A549 (cell line): ENCODE data around the gene ABHD1. TPM values are rescaled to one million over a fixed set of nuclear protein-coding genes. Genes with fewer than 3 reads are reported as not detected.

Source experiments
- ATAC-seq, 2 experiments: fragments of 200-7000 bp in 1 of 2; fragments of >200 bp in 1 of 2; cut with Nextera tagmentation in 1 of 2; cut with Tn5 transposase in 1 of 2; 3 replicates each; pipeline versions ENCODE4 v1.8.0 to v1.9.1; 2018 to 2020; ENCODE audit warnings: mild to moderate bottlenecking in 1 of 2, moderate library complexity in 1 of 2
- CTCF ChIA-PET: fragments of 300-600 bp; sonication (Branson Sonifier 250); formaldehyde crosslinking; extraction: SDS; loops from one replicate; lab custom pipeline; 2021; ENCODE audit warnings: antibody characterized with exemption, inconsistent platforms; lab: Yijun Ruan, JAX
- POLR2A ChIA-PET: fragments of 350-600 bp; formaldehyde crosslinking; extraction: SDS; loops from one replicate; lab custom pipeline; 2021; ENCODE audit warnings: antibody characterized with exemption, inconsistent platforms; lab: Yijun Ruan, JAX
- DNase-seq, 2 experiments: peaks; one replicate each; pipeline versions ENCODE4 v3.0.0 to v3.0.0-alpha.2; 2011 to 2016; ENCODE audit warnings: low read depth in 1 of 2, low spot score in 1 of 2
- FAIRE-seq: peaks from 2 replicates; lab custom pipeline; 2011; peaks lifted over from hg19 to GRCh38; lab: Jason Lieb, UNC
- H3K27ac ChIP-seq, 2 experiments: fragments of >200 bp; sonication (Bioruptor Twin); formaldehyde crosslinking; 3 replicates each; pipeline ENCODE4 v1.5.1; 2016 to 2017
- H3K4me1 ChIP-seq: fragments of >200 bp; sonication (Bioruptor Twin); formaldehyde crosslinking; 3 replicates; pipeline ENCODE4 v1.6.1; 2016
- H3K4me2 ChIP-seq: fragments of >200 bp; sonication (Bioruptor Twin); formaldehyde crosslinking; 3 replicates; pipeline ENCODE4 v1.6.1; 2016
- H3K4me3 ChIP-seq: fragments of >200 bp; sonication (Bioruptor Twin); formaldehyde crosslinking; 3 replicates; pipeline ENCODE4 v1.5.1; 2016
- H3K9me3 ChIP-seq: fragments of >200 bp; sonication (Bioruptor Twin); formaldehyde crosslinking; 3 replicates; pipeline ENCODE4 v1.6.1; 2016
- CBX2 ChIP-seq: fragments of 200-600 bp; sonication (generic); IDR thresholded peaks from 2 replicates; pipeline ENCODE4 v1.6.1; 2016; ENCODE audit warnings: low read depth, mild to moderate bottlenecking, borderline replicate concordance
- EP300 ChIP-seq, 2 experiments: fragments of >200 bp; sonication (Bioruptor Twin); formaldehyde crosslinking; IDR thresholded peaks; 2 replicates in 1 of 2; 3 replicates in 1 of 2; pipeline ENCODE4 v1.6.1; 2016 to 2017
- FOSL2 ChIP-seq, 2 experiments: fragments of 450-650 bp in 1 of 2; fragments of >200 bp in 1 of 2; sonication (Bioruptor Twin) in 1 of 2; formaldehyde crosslinking; IDR thresholded peaks; 2 replicates each; pipeline versions ENCODE4 v1.5.0 to v1.6.1; 2016 to 2020; ENCODE audit warnings: mild to moderate bottlenecking in 1 of 2, moderate library complexity in 1 of 2
- GATA3 ChIP-seq: IDR thresholded peaks from 2 replicates; pipeline ENCODE4 v1.6.1; 2012; ENCODE audit warnings: borderline replicate concordance
- HEYL ChIP-seq: fragments of 250-450 bp; sonication (Bioruptor Pico); IDR thresholded peaks from 2 replicates; pipeline ENCODE4 v1.8.0; 2021; ENCODE audit warnings: mild to moderate bottlenecking, moderate library complexity
- HOXB5 ChIP-seq: fragments of 250-450 bp; sonication (Bioruptor Pico); IDR thresholded peaks from 2 replicates; pipeline ENCODE4 v1.5.0; 2020; ENCODE audit warnings: mild to moderate bottlenecking, moderate library complexity
- JUN ChIP-seq, 2 experiments: fragments of >200 bp; sonication (Bioruptor Twin); formaldehyde crosslinking; IDR thresholded peaks; 2 replicates in 1 of 2; 3 replicates in 1 of 2; pipeline ENCODE4 v1.6.1; 2016 to 2017
- KDM5A ChIP-seq: fragments of 200-600 bp; sonication (generic); IDR thresholded peaks from 2 replicates; pipeline ENCODE4 v1.6.1; 2016; ENCODE audit warnings: antibody characterized with exemption, mild to moderate bottlenecking
- MAX ChIP-seq: IDR thresholded peaks from 2 replicates; pipeline ENCODE4 v1.6.1; 2012
- MAZ ChIP-seq: fragments of 150-350 bp; IDR thresholded peaks from 2 replicates; pipeline ENCODE4 v1.6.1; 2014; ENCODE audit warnings: antibody characterized with exemption, low read depth, low read length, borderline replicate concordance
- MYC ChIP-seq: IDR thresholded peaks from 2 replicates; pipeline ENCODE4 v1.6.1; 2012; ENCODE audit warnings: mild to moderate bottlenecking, inconsistent platforms, low read length, improper control_type of control experiment, borderline replicate concordance
- NR3C1 ChIP-seq: fragments of >200 bp; sonication (Bioruptor Twin); formaldehyde crosslinking; IDR thresholded peaks from 3 replicates; pipeline ENCODE4 v1.6.1; 2017
- POLR2A ChIP-seq: IDR thresholded peaks from 2 replicates; pipeline ENCODE4 v1.6.1; 2012; ENCODE audit warnings: mild to moderate bottlenecking, low read length
- POLR2AphosphoS2 ChIP-seq: conservative IDR thresholded peaks from 2 replicates; pipeline ENCODE4 v1.6.1; 2012; ENCODE audit warnings: low read length, improper control_type of control experiment, inconsistent platforms
- RAD21 ChIP-seq, 2 experiments: fragments of >200 bp in 1 of 2; sonication (Bioruptor Twin) in 1 of 2; formaldehyde crosslinking in 1 of 2; IDR thresholded peaks in 1 of 2; conservative IDR thresholded peaks in 1 of 2; 2 replicates in 1 of 2; 3 replicates in 1 of 2; pipeline ENCODE4 v1.6.1; 2012 to 2018; ENCODE audit warnings: inconsistent platforms in 1 of 2
- RCOR1 ChIP-seq: fragments of 150-350 bp; IDR thresholded peaks from 2 replicates; pipeline ENCODE4 v1.6.1; 2014; ENCODE audit warnings: antibody characterized with exemption, low read length, low read depth
- RNF2 ChIP-seq: fragments of 200-600 bp; sonication (generic); IDR thresholded peaks from 2 replicates; pipeline ENCODE4 v1.6.1; 2016; ENCODE audit warnings: low read depth, mild to moderate bottlenecking, antibody characterized with exemption, moderate library complexity, borderline replicate concordance
- SREBF2 ChIP-seq: fragments of 450-650 bp; IDR thresholded peaks from 2 replicates; pipeline ENCODE4 v1.6.1; 2014; ENCODE audit warnings: mild to moderate bottlenecking, moderate library complexity
- ZFP36 ChIP-seq: fragments of 450-650 bp; IDR thresholded peaks from 2 replicates; pipeline ENCODE4 v1.6.1; 2014; ENCODE audit warnings: borderline replicate concordance; ENCODE audit not compliant: partially characterized antibody
- WGBS: methylation state at CpG from one replicate; pipeline ENCODE4 v1.1.6; 2017; ENCODE audit errors: missing lambda C conversion rate; 5-methylcytosine and 5-hydroxymethylcytosine counted together
- polyA plus RNA-seq, 4 experiments: library from polyadenylated mRNA; depleted of rRNA in 3 of 4; stranded (reverse); fragments of >200 nt; fragmentation: RNase III in 1 of 4; extraction: RNeasy Plus Mini Kit Qiagen cat#74134 plus additional on column Dnase treatment in 1 of 4; gene quantifications; 2 replicates in 3 of 4; 3 replicates in 1 of 4; pipeline ENCODE4 v1.2.3, GENCODE V29; 2011 to 2017
- TF ChIP-seq, protein P1 (sequence below): fragments of 250-450 bp; sonication (Bioruptor Pico); IDR thresholded peaks from 2 replicates; pipeline ENCODE4 v1.5.0; 2020; ENCODE audit warnings: low read depth, mild to moderate bottlenecking, moderate library complexity

Gene ABHD1
- polyA plus RNA-seq, 2 of the 4 experiments (the other 2 are of a cell fraction): 0.96 to 1.9 TPM

DNA sequence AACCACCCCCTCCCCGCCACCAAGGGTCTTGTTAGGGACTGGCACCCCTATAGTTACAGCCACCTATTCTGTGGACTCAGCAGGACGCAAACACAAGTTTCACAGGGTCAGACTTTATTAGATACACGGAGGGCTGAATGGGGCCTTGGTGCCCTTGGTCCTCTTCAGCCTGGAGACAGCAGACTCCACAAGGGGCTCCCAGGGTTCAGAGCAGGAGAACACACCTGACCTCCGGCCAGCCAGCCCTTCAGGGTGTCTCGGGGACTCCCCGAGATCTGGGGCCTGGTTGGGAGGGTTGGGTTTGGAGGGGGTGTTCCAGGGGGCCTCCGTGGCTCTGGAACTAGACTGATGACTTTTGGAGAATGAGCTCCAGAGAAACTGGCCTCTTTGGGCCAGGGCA lies 13.1 kb downstream of the ABHD1 start:
- no peak for FAIRE-seq
- POLR2A ChIA-PET: no interaction called here
- TF ChIP-seq FOSL2 (IDR thresholded peaks at IDR 0.05) (no peak), FOSL2 (CRISPR knock-in tag; IDR thresholded peaks at IDR 0.05) (no peak), KDM5A (no peak), HEYL (CRISPR knock-in tag) (no peak), GATA3 (no peak), POLR2A (no peak)
- TF ChIP-seq, protein P1, sequence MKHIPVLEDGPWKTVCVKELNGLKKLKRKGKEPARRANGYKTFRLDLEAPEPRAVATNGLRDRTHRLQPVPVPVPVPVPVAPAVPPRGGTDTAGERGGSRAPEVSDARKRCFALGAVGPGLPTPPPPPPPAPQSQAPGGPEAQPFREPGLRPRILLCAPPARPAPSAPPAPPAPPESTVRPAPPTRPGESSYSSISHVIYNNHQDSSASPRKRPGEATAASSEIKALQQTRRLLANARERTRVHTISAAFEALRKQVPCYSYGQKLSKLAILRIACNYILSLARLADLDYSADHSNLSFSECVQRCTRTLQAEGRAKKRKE (CRISPR knock-in tag): no peak
- TF ChIP-seq, all 56 proteins: peak for 0

GRCh38 chr2:27137322-27137935 lies 13.8 kb downstream of the ABHD1 start:
- CTCF ChIA-PET: interaction anchor here (0.7 to 1.5 kb wide), 4 partner anchors 15 to 44 kb away, joined by 3 to 5 read pairs (median 4); no protein-coding TSS in a partner anchor
- WGBS: 82% methylated on average over 20 of the region's 21 CpGs
- POLR2A ChIA-PET: no interaction called here
- peaks cover 11% of the 10 kb centered on the region for H3K4me1 ChIP-seq
- H3K9me3 ChIP-seq: no peaks in the 10 kb centered on the region
- ATAC-seq (no peak), DNase-seq (no peak), FAIRE-seq (no peak)
- TF ChIP-seq JUN (IDR thresholded peaks at IDR 0.05) (no peak), SREBF2 (no peak), FOSL2 (IDR thresholded peaks at IDR 0.05) (no peak), FOSL2 (CRISPR knock-in tag; IDR thresholded peaks at IDR 0.05) (no peak), MYC (no peak), EP300 (IDR thresholded peaks at IDR 0.05) (no peak), GATA3 (no peak), MAZ (no peak), RCOR1 (no peak)
- H3K4me3 ChIP-seq: no peak overlapping the region
- no peak overlapping the region for H3K4me2 ChIP-seq
- H3K27ac ChIP-seq: no peak overlapping the region

More for the DNA sequence above, 13.1 kb downstream of the ABHD1 start:
- CTCF ChIA-PET: interaction anchor here (1.0 to 1.7 kb wide), 3 partner anchors 16 to 50 kb away, joined by 4 to 5 read pairs (median 5); no protein-coding TSS in a partner anchor
- Histone ChIP-seq H3K4me1 (peaks cover 11% of the 10 kb centered on the region), H3K9me3 (no peaks in the 10 kb centered on the region), H3K27ac (no peak overlapping the region), H3K4me3 (no peak overlapping the region), H3K4me2 (no peak overlapping the region)
- no peak for DNase-seq
- no peak for ATAC-seq
- WGBS: 86% methylated on average over 7 of the region's 7 CpGs

DNA sequence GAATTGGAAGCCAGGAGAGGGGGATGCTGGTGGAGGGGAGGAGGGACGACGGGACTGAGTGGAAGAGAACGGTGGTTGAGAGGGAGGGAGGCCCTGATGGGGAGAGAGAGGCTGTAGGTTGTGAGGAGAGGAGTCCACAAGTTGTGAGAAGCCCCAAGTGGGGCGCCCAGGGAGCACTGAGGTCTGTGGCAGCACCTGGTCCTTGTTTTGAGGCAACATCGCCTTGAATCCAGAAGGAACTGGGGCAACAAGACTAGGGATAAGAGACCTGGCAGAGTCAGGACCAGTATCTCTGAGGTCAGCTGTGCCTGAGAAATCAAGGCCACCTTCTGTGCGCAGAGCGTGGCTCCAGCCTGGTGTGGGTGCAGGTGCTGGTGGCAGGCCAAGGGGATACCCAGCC lies 14.5 kb downstream of the ABHD1 start:
- Histone ChIP-seq H3K4me3 (no peak overlapping the region), H3K4me2 (no peak overlapping the region), H3K27ac (no peak overlapping the region), H3K4me1 (peaks cover 6% of the 10 kb centered on the region), H3K9me3 (no peaks in the 10 kb centered on the region; the same call in 2 of the 3 replicates)
- WGBS: 76% methylated on average over 7 of the region's 7 CpGs
- ChIA-PET CTCF (interaction anchor here (0.7 to 1.0 kb wide), 3 partner anchors 14 to 45 kb away, joined by 3 to 4 read pairs (median 3); no protein-coding TSS in a partner anchor), POLR2A (no interaction called here)
- TF ChIP-seq ZFP36: no peak
- no peak for TF ChIP-seq NR3C1
- TF ChIP-seq HOXB5 (CRISPR knock-in tag): no peak
- TF ChIP-seq RAD21 (conservative IDR thresholded peaks at IDR 0.05 in 1 of 2, IDR thresholded peaks at IDR 0.05 in 1 of 2): no peak
- no peak for TF ChIP-seq CBX2
- TF ChIP-seq MAX: no peak
- TF ChIP-seq JUN (IDR thresholded peaks at IDR 0.05): no peak
- no peak for TF ChIP-seq POLR2AphosphoS2
- FAIRE-seq (no peak), ATAC-seq (no peak), DNase-seq (no peak)

DNA sequence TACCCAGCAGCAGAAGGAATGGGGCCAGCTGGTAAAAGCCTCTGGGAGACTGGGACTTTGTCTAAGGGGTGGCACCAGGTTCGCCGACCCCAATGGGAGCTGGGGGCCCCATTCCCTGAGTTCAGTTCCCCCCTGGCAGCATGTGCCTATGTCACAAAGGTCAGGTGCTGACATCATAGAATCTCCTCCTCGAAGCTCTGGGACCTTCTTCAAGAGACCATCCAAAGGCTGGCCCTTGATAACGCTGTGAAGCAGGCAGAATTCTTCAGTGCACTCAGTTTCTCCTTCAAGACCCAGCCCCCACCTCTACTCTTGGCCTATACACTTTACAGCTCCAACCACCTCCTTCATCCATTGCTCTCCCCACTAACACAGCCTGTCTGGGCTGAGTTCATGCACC lies 15.7 kb downstream of the ABHD1 start, which contains the start of gene PRR30:
Gene PRR30 (minus strand): TSS at position 101 of the 400 bp plus-strand sequence. CDS start 1,081 bp downstream, outside the sequence.
- POLR2A ChIA-PET: no interaction called here
- no peaks in the 10 kb centered on the region for H3K4me1 ChIP-seq
- no peak within 1 kb of the TSS for H3K27ac ChIP-seq
- H3K4me2 ChIP-seq: no peak within 1 kb of the TSS
- ATAC-seq: no peak
- H3K9me3 ChIP-seq: peaks cover 3% of the 10 kb centered on the region; the same call in 1 of the 3 replicates
- no peak for TF ChIP-seq MAZ
- TF ChIP-seq RNF2: no peak
- no peak for TF ChIP-seq MYC
- no peak for TF ChIP-seq HOXB5 (CRISPR knock-in tag)
- 40% methylated on average over 4 of the region's 4 CpGs for WGBS
- FAIRE-seq: no peak
- CTCF ChIA-PET: interaction anchor here (0.6 to 1.5 kb wide), 4 partner anchors 11 to 156 kb away, joined by 3 to 4 read pairs (median 4); no protein-coding TSS in a partner anchor
- no peak for DNase-seq
- H3K4me3 ChIP-seq: no peak within 1 kb of the TSS
